ENCODE measurements around the gene SFXN2.

DNA sequence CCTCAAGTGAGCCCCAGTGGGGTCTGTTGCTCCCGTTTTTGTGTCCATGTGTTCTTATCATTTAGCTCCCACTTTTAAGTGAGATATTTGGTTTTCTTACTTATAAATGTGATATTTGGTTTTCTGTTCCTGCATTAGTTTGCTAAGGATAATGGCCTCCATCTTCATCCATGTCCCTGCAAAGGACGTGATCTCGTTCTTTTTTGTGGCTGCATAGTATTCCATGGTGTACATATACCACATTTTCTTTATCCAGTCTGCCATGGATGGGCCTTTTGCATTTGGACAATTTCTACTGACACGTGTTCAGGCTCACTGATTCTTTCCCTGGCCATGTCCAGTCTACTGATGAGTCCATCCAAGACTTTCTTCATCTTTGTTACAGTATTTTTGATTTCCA is 9.6 kb downstream of the SFXN2 start:
- TF ChIP-seq, protein P1, sequence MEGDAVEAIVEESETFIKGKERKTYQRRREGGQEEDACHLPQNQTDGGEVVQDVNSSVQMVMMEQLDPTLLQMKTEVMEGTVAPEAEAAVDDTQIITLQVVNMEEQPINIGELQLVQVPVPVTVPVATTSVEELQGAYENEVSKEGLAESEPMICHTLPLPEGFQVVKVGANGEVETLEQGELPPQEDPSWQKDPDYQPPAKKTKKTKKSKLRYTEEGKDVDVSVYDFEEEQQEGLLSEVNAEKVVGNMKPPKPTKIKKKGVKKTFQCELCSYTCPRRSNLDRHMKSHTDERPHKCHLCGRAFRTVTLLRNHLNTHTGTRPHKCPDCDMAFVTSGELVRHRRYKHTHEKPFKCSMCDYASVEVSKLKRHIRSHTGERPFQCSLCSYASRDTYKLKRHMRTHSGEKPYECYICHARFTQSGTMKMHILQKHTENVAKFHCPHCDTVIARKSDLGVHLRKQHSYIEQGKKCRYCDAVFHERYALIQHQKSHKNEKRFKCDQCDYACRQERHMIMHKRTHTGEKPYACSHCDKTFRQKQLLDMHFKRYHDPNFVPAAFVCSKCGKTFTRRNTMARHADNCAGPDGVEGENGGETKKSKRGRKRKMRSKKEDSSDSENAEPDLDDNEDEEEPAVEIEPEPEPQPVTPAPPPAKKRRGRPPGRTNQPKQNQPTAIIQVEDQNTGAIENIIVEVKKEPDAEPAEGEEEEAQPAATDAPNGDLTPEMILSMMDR (conservative IDR thresholded peaks at IDR 0.05; ENCODE audit: low read length): no peak
- TF ChIP-seq EZH2phosphoT487 (IDR thresholded peaks at IDR 0.05; ENCODE audit: borderline replicate concordance): no peak
